Measurements from ENCODE around the gene MTPN. TPM values are rescaled to one million over a fixed set of nuclear protein-coding genes. Genes with fewer than 3 reads are reported as not detected.

Gene MTPN
- total RNA-seq, 4 donors from 2014 or later: 48.5 to 94.2 (median 58.7) TPM

GRCh38 chr7:135974667-135975066, 2.5 kb downstream of the MTPN start:
- Histone ChIP-seq H3K4me1 (peaks cover 30 to 57% of the 10 kb centered on the region in 2 donors), H3K27me3 (no peaks in the 10 kb centered on the region), H3K27ac (no peak overlapping the region), H3K9me3 (no peaks in the 10 kb centered on the region), H3K36me3 (no peaks in the 10 kb centered on the region), H3K4me3 (no peak overlapping the region)
- in situ Hi-C loops (cut with MboI; ENCODE audit: low sequenced_read_pairs in 4 of 4) (loop anchor here in 1 of 4 donors (10.0 kb wide), 1 partner anchor 310 kb away; the partner anchor contains the start of gene STMP1), intact Hi-C loops (cut with DNase I; ENCODE audit: low total_unique reads) (loop anchor here (5.0 to 10.0 kb wide), 4 partner anchors 63 to 830 kb away; partner anchors contain the start of gene TMEM140)
- no peak for TF ChIP-seq CTCF (IDR thresholded peaks at IDR 0.05 in 4 of 5, conservative IDR thresholded peaks at IDR 0.05 in 1 of 5)
- TF ChIP-seq POLR2A (IDR thresholded peaks at IDR 0.05): no peak
- DNase-seq (no peak), ATAC-seq (no peak)

GRCh38 chr7:135971366-135971725, 5.8 kb downstream of the MTPN start:
- Histone ChIP-seq H3K4me3 (no peak overlapping the region), H3K27me3 (no peaks in the 10 kb centered on the region), H3K4me1 (peaks cover 28 to 55% of the 10 kb centered on the region in 2 donors), H3K27ac (no peak overlapping the region), H3K9me3 (no peaks in the 10 kb centered on the region), H3K36me3 (no peaks in the 10 kb centered on the region)
- ATAC-seq (no peak), DNase-seq (no peak)
- TF ChIP-seq POLR2A (IDR thresholded peaks at IDR 0.05) (no peak), CTCF (IDR thresholded peaks at IDR 0.05 in 4 of 5, conservative IDR thresholded peaks at IDR 0.05 in 1 of 5) (no peak)
- in situ Hi-C loops (cut with MboI; ENCODE audit: low sequenced_read_pairs in 4 of 4) (loop anchor here in 1 of 4 donors (10.0 kb wide), 1 partner anchor 307 kb away; the partner anchor contains the start of gene STMP1), intact Hi-C loops (cut with DNase I; ENCODE audit: low total_unique reads) (loop anchor here (10.0 kb wide), 2 partner anchors 567 to 827 kb away; partner anchors contain the start of gene TMEM140)

- H3K27me3 ChIP-seq: no peaks in the 10 kb centered on the region
- in situ Hi-C loops (cut with MboI; ENCODE audit: low sequenced_read_pairs in 4 of 4) (loop anchor here in 1 of 4 donors (10.0 kb wide), 1 partner anchor 306 kb away; the partner anchor contains the start of gene STMP1), intact Hi-C loops (cut with DNase I; ENCODE audit: low total_unique reads) (loop anchor here (10.0 kb wide), 2 partner anchors 566 to 826 kb away; partner anchors contain the start of gene TMEM140)
- DNase-seq: no peak
- no peaks in the 10 kb centered on the region for H3K36me3 ChIP-seq
- H3K4me1 ChIP-seq: peaks cover 22 to 53% of the 10 kb centered on the region in 2 donors
- H3K27ac ChIP-seq: no peak overlapping the region
- TF ChIP-seq CTCF (IDR thresholded peaks at IDR 0.05 in 4 of 5, conservative IDR thresholded peaks at IDR 0.05 in 1 of 5) (no peak), POLR2A (IDR thresholded peaks at IDR 0.05) (no peak)
- H3K4me3 ChIP-seq: no peak overlapping the region
- no peak for ATAC-seq
- no peaks in the 10 kb centered on the region for H3K9me3 ChIP-seq
Measured at GRCh38 chr7:135970682-135971365, 6.3 kb downstream of the MTPN start.

- H3K27ac ChIP-seq: no peak overlapping the region
Measured at GRCh38 chr7:135970045-135970444, 7.1 kb downstream of the MTPN start.

More at GRCh38 chr7:135970045-135970444, 7.1 kb downstream of the MTPN start:
- Histone ChIP-seq H3K36me3 (no peaks in the 10 kb centered on the region), H3K4me1 (peaks cover 14 to 51% of the 10 kb centered on the region in 2 donors), H3K4me3 (no peak overlapping the region), H3K27me3 (no peaks in the 10 kb centered on the region), H3K9me3 (no peaks in the 10 kb centered on the region)
- intact Hi-C loops (cut with DNase I; ENCODE audit: low total_unique reads) (loop anchor here (10.0 kb wide), 2 partner anchors 565 to 825 kb away; partner anchors contain the start of gene TMEM140), in situ Hi-C loops (cut with MboI; ENCODE audit: low sequenced_read_pairs in 4 of 4) (loop anchor here in 1 of 4 donors (10.0 kb wide), 1 partner anchor 305 kb away; the partner anchor contains the start of gene STMP1)
- no peak for ATAC-seq
- no peak for TF ChIP-seq CTCF (IDR thresholded peaks at IDR 0.05 in 4 of 5, conservative IDR thresholded peaks at IDR 0.05 in 1 of 5)
- no peak for DNase-seq

Data from gastrocnemius medialis (tissue), 4 donors.